Prostate gland (tissue), 2 donors: ENCODE measurements around the gene CNDP2. TPM values are rescaled to one million over a fixed set of nuclear protein-coding genes. Genes with fewer than 3 reads are reported as not detected.

ENCODE experiments used
- DNase-seq: peaks from one replicate; pipeline ENCODE4 v3.0.0-alpha.2; 2019; ENCODE audit warnings: low spot score
- H3K27ac ChIP-seq, 2 donors: fragments of 200-600 bp; sonication (generic); 2 replicates each; pipeline ENCODE4 v1.5.1; 2017 to 2019
- H3K27me3 ChIP-seq: fragments of 200-600 bp; sonication (generic); replicated peaks from 2 replicates; pipeline ENCODE4 v1.5.1; 2019; ENCODE audit not compliant: insufficient read depth
- H3K36me3 ChIP-seq, 2 donors: fragments of 200-600 bp; sonication (generic); 1 replicate in 1 of 2; 2 replicates in 1 of 2; pipeline versions ENCODE4 v1.5.1 to v1.8.1; 2017 to 2019
- H3K4me1 ChIP-seq: fragments of 200-600 bp; sonication (generic); replicated peaks from 2 replicates; pipeline ENCODE4 v1.5.1; 2019
- H3K4me3 ChIP-seq, 2 donors: fragments of 200-600 bp; sonication (generic); 2 replicates each; pipeline ENCODE4 v1.5.1; 2017 to 2019
- H3K9me3 ChIP-seq: fragments of 200-600 bp; sonication (generic); 2 replicates; pipeline ENCODE4 v1.5.1; 2017
- POLR2A ChIP-seq: fragments of 450-650 bp; IDR thresholded peaks from one replicate; pipeline ENCODE4 v1.6.1; 2016; ENCODE audit warnings: antibody characterized with exemption, mild to moderate bottlenecking
- POLR2AphosphoS5 ChIP-seq: sonication (generic); formaldehyde crosslinking; IDR thresholded peaks from one replicate; pipeline ENCODE4 v1.6.1; 2017; ENCODE audit warnings: antibody characterized with exemption
- WGBS: methylation state at CpG from one replicate; pipeline ENCODE4 v1.1.5; 2018; 5-methylcytosine and 5-hydroxymethylcytosine counted together
- intact Hi-C: fragments of 100-400 bp; cut with DNase I; formaldehyde crosslinking; loops from one replicate; pipeline ENCODE4 v1.14.2; 2022
- total RNA-seq, 2 donors: library from RNA; depleted of rRNA; stranded (reverse); fragments of >200 nt; gene quantifications; one replicate each; pipeline ENCODE4 v1.1.0, GENCODE V29; 2016
- TF ChIP-seq, protein P1 (sequence below), 4 experiments: fragments of 200-600 bp in 2 of 4; fragments of 450-650 bp in 2 of 4; sonication (generic) in 2 of 4; IDR thresholded peaks; 1 replicate in 3 of 4; 2 replicates in 1 of 4; pipeline ENCODE4 v1.5.1; 2016 to 2019; ENCODE audit warnings: antibody characterized with exemption in 4 of 4, mild to moderate bottlenecking in 2 of 4, moderate library complexity in 2 of 4

Gene CNDP2
- total RNA-seq, 2 donors from 2014 or later, result 144 to 294 TPM

- TF ChIP-seq, protein P1, sequence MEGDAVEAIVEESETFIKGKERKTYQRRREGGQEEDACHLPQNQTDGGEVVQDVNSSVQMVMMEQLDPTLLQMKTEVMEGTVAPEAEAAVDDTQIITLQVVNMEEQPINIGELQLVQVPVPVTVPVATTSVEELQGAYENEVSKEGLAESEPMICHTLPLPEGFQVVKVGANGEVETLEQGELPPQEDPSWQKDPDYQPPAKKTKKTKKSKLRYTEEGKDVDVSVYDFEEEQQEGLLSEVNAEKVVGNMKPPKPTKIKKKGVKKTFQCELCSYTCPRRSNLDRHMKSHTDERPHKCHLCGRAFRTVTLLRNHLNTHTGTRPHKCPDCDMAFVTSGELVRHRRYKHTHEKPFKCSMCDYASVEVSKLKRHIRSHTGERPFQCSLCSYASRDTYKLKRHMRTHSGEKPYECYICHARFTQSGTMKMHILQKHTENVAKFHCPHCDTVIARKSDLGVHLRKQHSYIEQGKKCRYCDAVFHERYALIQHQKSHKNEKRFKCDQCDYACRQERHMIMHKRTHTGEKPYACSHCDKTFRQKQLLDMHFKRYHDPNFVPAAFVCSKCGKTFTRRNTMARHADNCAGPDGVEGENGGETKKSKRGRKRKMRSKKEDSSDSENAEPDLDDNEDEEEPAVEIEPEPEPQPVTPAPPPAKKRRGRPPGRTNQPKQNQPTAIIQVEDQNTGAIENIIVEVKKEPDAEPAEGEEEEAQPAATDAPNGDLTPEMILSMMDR (IDR thresholded peaks at IDR 0.05), result no peak
- TF ChIP-seq POLR2AphosphoS5, result no peak
- no peak overlapping the region for H3K27ac ChIP-seq
- WGBS, result 92% methylated on average over 7 of the region's 7 CpGs
- DNase-seq, result no peak
- no peaks in the 10 kb centered on the region for H3K27me3 ChIP-seq
- no peaks in the 10 kb centered on the region for H3K9me3 ChIP-seq
- H3K4me1 ChIP-seq, result no peaks in the 10 kb centered on the region
- intact Hi-C loops, result no loop called here
- no peaks in the 10 kb centered on the region for H3K36me3 ChIP-seq
- no peak overlapping the region for H3K4me3 ChIP-seq
Measured at GRCh38 chr18:74531043-74531442, 34.9 kb downstream of the CNDP2 start.

DNA sequence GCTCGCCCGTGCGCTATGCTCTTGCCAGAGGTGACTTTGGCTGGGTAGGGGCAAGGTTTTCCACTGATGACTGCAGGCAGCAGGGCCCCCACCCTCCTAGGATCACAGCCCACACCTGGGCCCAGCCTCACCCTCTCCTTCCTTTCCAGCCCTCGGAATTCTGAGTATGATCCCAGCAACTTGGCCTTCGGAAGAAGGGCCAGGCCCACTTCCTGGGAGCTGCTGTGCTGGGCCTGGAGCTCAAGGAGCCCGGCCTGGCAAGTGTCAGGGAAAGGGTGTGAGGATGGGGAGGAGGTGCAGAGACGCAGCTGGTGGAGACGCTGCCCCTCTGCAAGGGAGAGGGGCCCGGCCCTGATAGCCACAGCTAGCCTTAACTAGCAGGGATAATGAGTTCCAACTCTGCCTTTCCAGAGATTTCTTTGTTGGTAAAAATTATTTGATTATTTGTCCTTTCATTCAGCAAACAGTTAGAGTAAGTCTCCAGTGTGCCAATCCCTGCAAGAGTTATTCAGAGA, 36.4 kb downstream of the CNDP2 start:
- no peak for DNase-seq
- H3K27ac ChIP-seq, result no peak overlapping the region
- no peaks in the 10 kb centered on the region for H3K27me3 ChIP-seq
- 77% methylated on average over 9 of the region's 9 CpGs for WGBS
- TF ChIP-seq POLR2A (no peak), POLR2AphosphoS5 (no peak)
- no peaks in the 10 kb centered on the region for H3K4me1 ChIP-seq
- no peaks in the 10 kb centered on the region for H3K9me3 ChIP-seq
- intact Hi-C loops, result no loop called here
- no peak overlapping the region for H3K4me3 ChIP-seq
- no peaks in the 10 kb centered on the region for H3K36me3 ChIP-seq

- H3K4me1 ChIP-seq, result no peaks in the 10 kb centered on the region
- H3K27ac ChIP-seq, result no peak overlapping the region
- intact Hi-C loops, result no loop called here
- no peaks in the 10 kb centered on the region for H3K36me3 ChIP-seq
- no peaks in the 10 kb centered on the region for H3K27me3 ChIP-seq
- no peaks in the 10 kb centered on the region for H3K9me3 ChIP-seq
- no peak for TF ChIP-seq POLR2AphosphoS5
- TF ChIP-seq, protein P1 (IDR thresholded peaks at IDR 0.05), result no peak
- no peak for TF ChIP-seq POLR2A
- no peak overlapping the region for H3K4me3 ChIP-seq
- no peak for DNase-seq
- 97% methylated on average over 12 of the region's 12 CpGs for WGBS
Measured at GRCh38 chr18:74533666-74534065, 37.5 kb downstream of the CNDP2 start.

DNA sequence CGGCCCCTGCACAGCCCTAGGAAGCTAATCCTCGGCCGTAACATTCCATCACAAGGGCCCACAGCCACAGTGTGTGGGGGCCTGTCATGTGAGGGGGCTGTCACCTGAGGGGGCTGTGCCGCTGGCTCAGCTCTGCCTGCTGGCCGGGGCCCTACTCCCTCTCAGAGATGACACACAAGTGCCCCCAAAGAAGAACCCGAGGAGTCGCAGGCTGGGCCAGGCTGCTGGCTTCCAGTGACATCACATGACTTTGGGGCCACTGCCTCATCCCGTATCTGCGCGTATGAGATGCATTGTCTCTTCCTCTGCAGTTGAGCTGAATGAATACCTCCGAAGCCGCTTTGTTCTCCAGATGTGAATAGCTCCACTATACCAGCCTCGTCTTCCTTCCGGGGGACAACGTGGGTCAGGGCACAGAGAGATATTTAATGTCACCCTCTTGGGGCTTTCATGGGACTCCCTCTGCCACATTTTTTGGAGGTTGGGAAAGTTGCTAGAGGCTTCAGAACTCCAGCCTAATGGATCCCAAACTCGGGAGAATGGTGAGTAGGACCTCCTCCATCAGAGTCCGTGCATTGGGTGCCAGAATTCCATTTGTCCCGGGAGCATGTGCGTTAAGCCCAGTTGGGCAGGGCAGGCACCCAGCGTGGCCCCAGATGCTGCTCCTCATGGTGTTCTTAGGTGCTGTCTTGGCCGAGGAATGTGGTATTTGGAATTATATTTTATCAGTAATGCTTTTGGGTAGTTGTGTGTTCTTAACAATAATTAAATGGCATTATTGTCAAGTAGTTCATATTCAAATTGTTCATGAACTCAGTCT, 38.2 kb downstream of the CNDP2 start, which contains the start of gene CNDP1:
Gene CNDP1, plus strand, starts transcription at position 351 of the 820 bp plus-strand sequence. Its CDS starts 168 bp downstream, at position 519.
- H3K9me3 ChIP-seq, result no peaks in the 10 kb centered on the region
- H3K27ac ChIP-seq, result no peak within 1 kb of the TSS
- H3K4me1 ChIP-seq, result no peaks in the 10 kb centered on the region
- TF ChIP-seq POLR2A (no peak), POLR2AphosphoS5 (no peak)
- TF ChIP-seq, protein P1 (IDR thresholded peaks at IDR 0.05), result no peak
- H3K27me3 ChIP-seq, result no peaks in the 10 kb centered on the region
- intact Hi-C loops, result no loop called here
- no peak for DNase-seq
- no peaks in the 10 kb centered on the region for H3K36me3 ChIP-seq
- 88% methylated on average over 21 of the region's 21 CpGs for WGBS
- no peak within 1 kb of the TSS for H3K4me3 ChIP-seq

GRCh38 chr18:74534981-74535649, 39.0 kb downstream of the CNDP2 start:
- H3K36me3 ChIP-seq, result no peaks in the 10 kb centered on the region
- intact Hi-C loops, result no loop called here
- H3K4me3 ChIP-seq, result no peak overlapping the region
- H3K27ac ChIP-seq, result no peak overlapping the region
- TF ChIP-seq POLR2A (no peak), POLR2AphosphoS5 (no peak)
- TF ChIP-seq, protein P1 (IDR thresholded peaks at IDR 0.05), result no peak
- H3K4me1 ChIP-seq, result no peaks in the 10 kb centered on the region
- no peaks in the 10 kb centered on the region for H3K9me3 ChIP-seq
- 71% methylated on average over 9 of the region's 9 CpGs for WGBS
- no peak for DNase-seq
- H3K27me3 ChIP-seq, result no peaks in the 10 kb centered on the region
